NCI-H446 treated with DMSO at 0.1 percent for 48 hours (cell line): Measurements from ENCODE around the gene CHMP3.
A peak's percentile ranks its signal among the peaks of the same experiment; 100 is the strongest.

Experiments
- DNase-seq: peaks from one replicate; lab custom pipeline; 2025; lab: John Stamatoyannopoulos, UW

The CHMP3 gene

GRCh38 chr2:86466306-86466705 lies 96.9 kb downstream of the CHMP3 start:
- DNase-seq = no peak

- DNase-seq = no peak
Observed at GRCh38 chr2:86464652-86465051, 98.6 kb downstream of the CHMP3 start.

GRCh38 chr2:86461042-86461743 lies 102.0 kb downstream of the CHMP3 start:
- DNase-seq = no peak

- no peak for DNase-seq
Observed at GRCh38 chr2:86455181-86455580, 108.1 kb downstream of the CHMP3 start.

GRCh38 chr2:86454238-86454637 lies 109.0 kb downstream of the CHMP3 start:
- no peak for DNase-seq

GRCh38 chr2:86453836-86454235 lies 109.4 kb downstream of the CHMP3 start:
- peak; percentile 74 for DNase-seq
